ENCODE data around the gene DPH7.

GRCh38 chr9:137615387-137615871 lies 36.7 kb upstream of the DPH7 start:
- TF ChIP-seq CTCF (IDR thresholded peaks at IDR 0.05; ENCODE audit: low read depth, low read length) (no peak), EZH2phosphoT487 (IDR thresholded peaks at IDR 0.05; ENCODE audit: low read depth) (no peak)
